ENCODE results near the gene LAMB3. TPM values are rescaled to one million over a fixed set of nuclear protein-coding genes. Genes with fewer than 3 reads are reported as not detected.

The LAMB3 gene
- total RNA-seq, 2 experiments from 2014 or later, result 1.3 to 2.5 TPM

DNA sequence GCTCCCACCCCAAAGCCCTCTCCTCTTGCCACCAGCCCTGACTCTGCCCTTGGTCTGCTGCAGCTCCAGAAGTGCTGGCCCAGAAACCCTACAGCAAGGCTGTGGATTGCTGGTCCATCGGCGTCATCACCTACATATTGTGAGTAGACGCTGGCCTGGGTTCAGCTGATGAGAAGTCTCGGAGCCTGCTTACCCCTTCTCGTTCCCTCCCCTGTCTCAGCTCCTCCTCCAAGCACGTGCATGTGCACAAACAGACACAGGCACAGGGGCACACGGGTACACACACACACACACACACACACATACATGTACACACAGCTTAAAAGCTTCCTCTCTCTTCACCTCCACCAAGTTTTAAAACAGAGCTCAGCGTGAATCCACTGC lies 44.4 kb downstream of the LAMB3 start:
- H3K4me3 Mint-ChIP-seq, result no peak overlapping the region

DNA sequence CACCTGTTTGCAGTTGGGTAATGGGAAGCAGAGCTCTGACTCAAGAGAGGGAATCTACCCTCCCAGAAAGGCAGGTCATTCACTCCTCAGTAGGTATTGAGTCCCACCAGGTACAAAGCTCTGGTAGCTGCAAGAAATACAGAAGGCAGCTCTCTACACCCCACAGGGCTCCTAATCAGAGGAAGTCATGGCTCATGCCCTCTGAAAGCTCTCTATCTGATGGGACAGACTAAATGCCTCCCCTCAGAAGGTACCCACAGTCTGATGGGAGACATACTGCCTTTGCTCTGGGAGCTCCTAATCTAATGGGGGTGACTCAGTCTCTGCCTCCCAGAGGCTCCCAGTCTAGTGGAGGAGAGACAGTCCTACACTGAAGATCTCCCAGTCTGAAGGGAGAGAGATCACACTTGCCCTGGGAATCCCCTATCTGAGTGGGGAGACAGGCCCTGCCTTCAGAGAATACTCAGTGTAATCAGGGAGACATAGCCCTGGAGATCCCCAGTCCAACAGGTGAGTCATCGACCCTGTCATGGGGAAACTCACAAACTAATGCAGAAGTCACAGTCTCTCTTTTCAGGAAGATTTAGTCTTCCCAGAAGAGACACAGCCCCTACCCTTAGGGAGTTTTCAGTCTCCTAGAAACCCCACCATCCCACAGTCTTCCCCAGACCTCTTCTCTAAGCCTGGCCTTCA lies 45.0 kb downstream of the LAMB3 start:
- DNase-seq (no peak), ATAC-seq (no peak)
- CTCF ChIA-PET, result interaction anchor here (1.1 to 1.2 kb wide), 2 partner anchors 20 to 86 kb away, joined by 3 to 5 read pairs; no protein-coding TSS in a partner anchor

More for the DNA sequence above, 44.4 kb downstream of the LAMB3 start:
- DNase-seq (no peak), ATAC-seq (no peak)
- no peaks in the 10 kb centered on the region for H3K36me3 Mint-ChIP-seq
- no peaks in the 10 kb centered on the region for H3K27me3 Mint-ChIP-seq
- no peaks in the 10 kb centered on the region for H3K9me3 Mint-ChIP-seq (ENCODE audit: low read depth)
- CTCF ChIA-PET, result interaction anchor here (1.1 to 1.6 kb wide), 4 partner anchors 8 to 85 kb away, joined by 3 read pairs; no protein-coding TSS in a partner anchor
- no peak overlapping the region for H3K27ac Mint-ChIP-seq
- H3K4me1 Mint-ChIP-seq, result peaks cover 15% of the 10 kb centered on the region

DNA sequence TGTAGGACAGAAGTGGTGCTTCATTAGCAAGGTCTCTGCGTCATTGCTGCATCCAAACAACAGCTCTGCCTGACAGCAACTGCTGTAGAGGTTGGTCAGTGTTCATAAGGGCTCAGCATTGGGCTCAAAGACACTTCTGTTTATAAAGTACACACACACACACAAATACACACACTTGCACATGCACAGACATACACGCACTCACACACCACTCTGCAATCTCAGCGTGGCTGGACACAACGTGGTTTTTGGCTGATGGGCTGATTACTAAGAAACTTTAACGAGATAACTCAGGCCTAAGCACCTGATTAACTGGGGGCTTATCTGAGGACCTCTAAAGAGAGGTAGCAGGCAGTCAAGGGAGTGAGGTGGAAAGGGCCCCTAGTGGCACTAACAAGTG lies 48.3 kb downstream of the LAMB3 start:
- CTCF ChIA-PET, result interaction anchor here (1.0 to 1.7 kb wide), 3 partner anchors 15 to 23 kb away, joined by 3 to 4 read pairs (median 4); no protein-coding TSS in a partner anchor
- Mint-ChIP-seq H3K4me3 (no peak overlapping the region), H3K27ac (peak overlapping the region; percentile 5)

More for the DNA sequence above, 45.0 kb downstream of the LAMB3 start:
- Mint-ChIP-seq H3K4me3 (no peak overlapping the region), H3K4me1 (peaks cover 11% of the 10 kb centered on the region), H3K27ac (no peak overlapping the region), H3K36me3 (no peaks in the 10 kb centered on the region), H3K27me3 (no peaks in the 10 kb centered on the region), H3K9me3 (ENCODE audit: low read depth) (no peaks in the 10 kb centered on the region)

DNA sequence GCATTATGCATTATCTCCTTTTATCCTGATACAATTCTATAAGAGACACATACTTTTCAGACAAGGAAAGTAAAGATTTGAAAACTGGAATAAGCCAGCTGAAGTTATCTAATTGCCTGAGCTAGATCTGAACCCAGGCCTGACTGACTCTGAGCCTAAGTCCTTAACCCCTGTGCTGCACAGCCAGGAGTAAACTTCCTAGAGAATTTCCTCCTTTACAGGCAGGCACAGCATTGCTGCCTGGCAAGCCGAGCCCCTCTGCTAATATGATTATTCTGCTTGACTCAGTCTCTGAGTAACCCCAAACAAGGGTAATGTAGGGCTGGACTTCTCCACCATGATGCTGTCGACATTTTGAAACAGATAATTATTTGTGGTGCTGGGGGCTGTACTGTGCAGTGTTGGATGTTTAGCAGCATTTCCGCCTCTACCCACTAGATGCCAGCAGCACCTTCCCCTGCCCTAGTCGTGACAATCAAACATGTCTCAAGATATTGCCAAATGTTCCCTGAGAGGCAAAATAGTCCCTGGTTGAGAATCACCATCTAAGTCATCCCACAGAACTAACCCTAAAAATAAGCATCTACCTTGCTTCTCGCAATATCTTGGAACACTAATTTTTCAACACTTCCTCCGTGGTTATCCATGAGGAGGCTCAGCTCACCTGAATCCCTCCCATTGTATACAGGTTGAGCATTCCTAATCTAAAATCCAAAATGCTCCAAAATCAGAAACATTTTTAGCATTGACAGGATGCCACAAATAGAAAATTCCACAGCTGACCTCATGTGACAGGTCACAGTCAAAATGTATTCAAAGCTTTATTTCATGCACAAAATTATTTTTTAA lies 50.2 kb downstream of the LAMB3 start:
- Mint-ChIP-seq H3K9me3 (ENCODE audit: low read depth) (no peaks in the 10 kb centered on the region), H3K27ac (no peak overlapping the region), H3K4me3 (no peak overlapping the region), H3K36me3 (no peaks in the 10 kb centered on the region), H3K4me1 (peaks cover 3% of the 10 kb centered on the region), H3K27me3 (peaks cover 43% of the 10 kb centered on the region)
- DNase-seq, result peak; percentile 55
- CTCF ChIA-PET, result interaction anchor here (0.6 to 2.2 kb wide), 11 partner anchors 9 to 166 kb away, joined by 3 to 15 read pairs (median 4); no protein-coding TSS in a partner anchor
- peak; percentile 73 for ATAC-seq

More for the DNA sequence above, 48.3 kb downstream of the LAMB3 start:
- Mint-ChIP-seq H3K4me1 (peaks cover 3% of the 10 kb centered on the region), H3K9me3 (ENCODE audit: low read depth) (no peaks in the 10 kb centered on the region), H3K27me3 (peaks cover 25% of the 10 kb centered on the region), H3K36me3 (no peaks in the 10 kb centered on the region)
- no peak for ATAC-seq
- no peak for DNase-seq

DNA sequence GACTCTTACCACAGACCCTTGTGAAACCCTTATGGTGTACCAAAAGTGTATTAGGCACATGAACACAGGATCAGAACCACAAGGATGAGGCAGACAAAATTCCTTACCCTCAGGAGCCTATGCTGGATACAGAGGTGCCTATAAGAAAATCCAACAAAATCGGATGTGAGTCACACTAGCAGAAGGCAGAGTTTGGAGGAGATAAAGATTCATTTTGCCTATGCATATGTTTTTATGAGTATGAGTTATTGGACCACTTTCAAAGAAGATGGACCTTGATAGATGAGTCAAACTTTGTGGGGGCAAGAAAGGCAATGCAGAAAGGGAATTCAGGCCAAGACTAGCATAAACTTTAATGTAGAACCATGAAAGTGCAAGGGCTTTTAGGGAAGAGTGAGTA lies 51.7 kb downstream of the LAMB3 start:
- peaks cover 3% of the 10 kb centered on the region for H3K4me1 Mint-ChIP-seq
- H3K9me3 Mint-ChIP-seq (ENCODE audit: low read depth), result no peaks in the 10 kb centered on the region
- no peak overlapping the region for H3K4me3 Mint-ChIP-seq
- DNase-seq (no peak), ATAC-seq (no peak)
- CTCF ChIA-PET, result interaction anchor here (1.1 to 1.4 kb wide), 4 partner anchors 18 to 93 kb away, joined by 3 to 5 read pairs (median 4); no protein-coding TSS in a partner anchor
- H3K27me3 Mint-ChIP-seq, result peaks cover 54% of the 10 kb centered on the region
- H3K27ac Mint-ChIP-seq, result no peak overlapping the region
- no peaks in the 10 kb centered on the region for H3K36me3 Mint-ChIP-seq

DNA sequence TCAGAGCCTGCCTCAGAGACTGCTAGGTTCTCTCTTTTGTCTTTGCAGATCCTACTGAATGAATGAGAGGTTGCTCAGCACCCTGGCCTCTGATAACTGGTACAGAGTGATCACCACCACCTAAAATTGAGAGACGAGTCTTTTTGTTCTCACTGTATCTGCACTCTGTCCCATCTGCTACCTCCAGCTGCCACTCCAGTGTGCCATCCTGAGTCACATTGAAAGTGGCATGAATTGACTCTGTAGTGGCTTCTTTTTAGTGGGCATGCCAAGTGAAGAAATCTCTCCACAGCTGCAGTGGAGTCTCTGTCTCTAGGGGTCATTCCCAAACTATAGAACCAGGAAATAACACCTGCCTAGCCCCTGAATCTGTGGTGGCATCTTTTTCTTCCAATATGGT lies 54.0 kb downstream of the LAMB3 start:
- Mint-ChIP-seq H3K27me3 (peaks cover 75% of the 10 kb centered on the region), H3K27ac (no peak overlapping the region), H3K4me1 (no peaks in the 10 kb centered on the region), H3K36me3 (no peaks in the 10 kb centered on the region), H3K4me3 (no peak overlapping the region), H3K9me3 (ENCODE audit: low read depth) (no peaks in the 10 kb centered on the region)
- CTCF ChIA-PET, result interaction anchor here (1.0 to 1.2 kb wide), 2 partner anchors 29 to 95 kb away, joined by 3 read pairs; no protein-coding TSS in a partner anchor
- DNase-seq (no peak), ATAC-seq (no peak)

DNA sequence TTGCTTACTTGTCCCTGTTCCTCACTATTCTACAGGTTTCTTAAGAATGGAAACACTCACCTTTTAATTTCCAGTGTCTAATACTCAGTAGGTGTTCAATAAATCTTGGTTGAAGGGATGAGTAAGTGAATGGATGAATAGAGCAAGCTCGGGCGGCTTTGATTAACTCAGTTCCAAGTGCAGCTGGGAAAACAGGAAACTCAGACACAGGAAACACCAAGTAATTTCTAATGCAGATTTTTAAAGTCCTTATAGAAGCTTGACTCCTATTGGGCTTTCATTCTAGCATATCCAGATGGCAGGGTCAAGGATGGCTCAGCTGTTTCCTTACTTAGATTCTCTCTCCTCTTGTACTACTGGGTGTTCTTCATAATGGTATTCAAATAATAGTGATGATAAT lies 54.7 kb downstream of the LAMB3 start:
- no peak for ATAC-seq
- Mint-ChIP-seq H3K9me3 (ENCODE audit: low read depth) (no peaks in the 10 kb centered on the region), H3K27ac (no peak overlapping the region), H3K27me3 (peaks cover 77% of the 10 kb centered on the region), H3K4me1 (no peaks in the 10 kb centered on the region), H3K36me3 (no peaks in the 10 kb centered on the region), H3K4me3 (no peak overlapping the region)
- no peak for DNase-seq
- CTCF ChIA-PET, result interaction anchor here (1.0 to 1.2 kb wide), 2 partner anchors 28 to 96 kb away, joined by 3 read pairs; no protein-coding TSS in a partner anchor

DNA sequence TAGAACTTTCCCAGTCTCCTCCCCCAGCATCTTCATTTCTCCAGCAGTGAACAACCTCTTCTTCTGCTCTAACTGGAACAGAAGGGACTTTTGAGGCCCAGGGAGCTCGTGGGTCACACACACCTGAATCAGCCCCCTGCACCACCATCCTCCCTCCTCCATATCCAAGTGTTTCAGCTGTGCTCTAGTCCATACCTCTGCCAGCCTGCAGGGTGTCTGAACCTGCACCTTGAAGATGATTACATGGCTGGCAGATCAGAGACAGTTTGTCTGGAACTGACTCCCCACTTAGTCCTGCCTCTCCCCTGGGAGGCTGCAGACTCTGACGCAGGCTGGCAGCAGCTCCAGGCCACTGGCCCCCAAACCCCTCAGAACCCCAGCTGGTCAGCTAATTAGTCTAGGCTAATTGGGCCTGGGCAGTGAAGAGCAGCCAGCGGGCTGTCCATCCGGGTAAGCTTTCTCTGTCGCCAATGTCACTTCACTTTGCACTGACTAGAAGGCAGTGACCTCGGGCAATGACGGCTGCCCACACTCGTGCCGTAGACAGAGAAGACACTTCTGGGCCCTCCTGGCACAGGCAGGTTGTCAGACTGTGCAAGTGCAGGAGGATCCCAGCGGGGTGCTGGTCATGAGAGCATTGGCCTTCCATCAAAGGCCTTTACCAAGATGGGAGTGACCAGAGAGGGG lies 56.5 kb downstream of the LAMB3 start:
- H3K36me3 Mint-ChIP-seq, result no peaks in the 10 kb centered on the region
- H3K27ac Mint-ChIP-seq, result no peak overlapping the region
- DNase-seq (no peak), ATAC-seq (peak; percentile 36)
- no peaks in the 10 kb centered on the region for H3K9me3 Mint-ChIP-seq (ENCODE audit: low read depth)
- H3K4me1 Mint-ChIP-seq, result no peaks in the 10 kb centered on the region
- H3K4me3 Mint-ChIP-seq, result no peak overlapping the region
- CTCF ChIA-PET, result interaction anchor here (0.7 to 1.9 kb wide), 3 partner anchors 19 to 228 kb away, joined by 3 to 6 read pairs (median 3); no protein-coding TSS in a partner anchor
- peaks cover 77% of the 10 kb centered on the region for H3K27me3 Mint-ChIP-seq

DNA sequence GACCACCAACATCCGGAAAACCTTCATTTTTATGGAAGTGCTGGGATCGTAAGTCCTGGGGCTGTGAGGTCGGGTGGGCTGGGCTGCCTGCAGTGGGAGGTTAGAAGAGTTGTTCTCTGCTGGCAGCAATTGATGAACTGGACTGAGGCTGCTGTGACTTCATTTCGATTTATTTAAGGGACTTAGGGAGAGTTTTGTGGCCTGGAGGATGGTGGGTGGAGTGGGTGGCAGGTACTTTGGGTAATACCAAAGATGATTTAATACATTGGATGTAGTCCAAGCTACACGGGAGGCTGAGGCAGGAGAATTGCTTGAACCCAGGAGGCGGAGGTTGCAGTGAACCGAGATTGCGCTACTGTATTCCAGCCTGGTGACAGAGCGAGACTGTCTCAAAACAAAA lies 57.2 kb downstream of the LAMB3 start:
- Mint-ChIP-seq H3K36me3 (no peaks in the 10 kb centered on the region), H3K4me3 (no peak overlapping the region), H3K9me3 (ENCODE audit: low read depth) (no peaks in the 10 kb centered on the region), H3K27me3 (peaks cover 75% of the 10 kb centered on the region), H3K27ac (no peak overlapping the region), H3K4me1 (no peaks in the 10 kb centered on the region)
- ATAC-seq (no peak), DNase-seq (no peak)
- CTCF ChIA-PET, result interaction anchor here (0.7 to 1.9 kb wide), 3 partner anchors 18 to 228 kb away, joined by 3 to 6 read pairs (median 3); no protein-coding TSS in a partner anchor

DNA sequence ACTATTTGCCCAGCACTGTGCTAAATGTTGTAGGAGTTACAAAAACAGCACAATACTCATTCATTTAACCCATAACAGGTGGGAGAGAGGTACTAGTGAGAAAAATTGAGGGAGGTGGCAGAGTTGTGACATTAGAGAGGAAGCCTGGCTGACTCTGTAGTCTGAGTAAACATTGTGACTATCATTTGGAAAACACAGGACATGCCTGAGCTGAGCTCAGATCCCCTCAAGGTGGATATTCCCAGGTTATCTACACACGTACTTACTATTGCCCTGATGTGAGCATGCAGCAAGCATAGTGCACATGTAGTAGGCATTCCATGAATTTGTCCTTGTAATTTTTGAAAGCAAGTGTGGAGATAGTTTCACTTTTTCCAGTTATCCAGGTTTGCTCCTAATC lies 57.8 kb downstream of the LAMB3 start:
- ATAC-seq, result no peak
- H3K4me3 Mint-ChIP-seq, result no peak overlapping the region
- CTCF ChIA-PET, result interaction anchor here (1.1 kb wide), 1 partner anchor 17 kb away, joined by 3 read pairs; no protein-coding TSS in a partner anchor
- DNase-seq, result no peak
- H3K9me3 Mint-ChIP-seq (ENCODE audit: low read depth), result no peaks in the 10 kb centered on the region
- H3K27ac Mint-ChIP-seq, result no peak overlapping the region
- no peaks in the 10 kb centered on the region for H3K36me3 Mint-ChIP-seq
- H3K4me1 Mint-ChIP-seq, result no peaks in the 10 kb centered on the region
- H3K27me3 Mint-ChIP-seq, result peaks cover 72% of the 10 kb centered on the region

DNA sequence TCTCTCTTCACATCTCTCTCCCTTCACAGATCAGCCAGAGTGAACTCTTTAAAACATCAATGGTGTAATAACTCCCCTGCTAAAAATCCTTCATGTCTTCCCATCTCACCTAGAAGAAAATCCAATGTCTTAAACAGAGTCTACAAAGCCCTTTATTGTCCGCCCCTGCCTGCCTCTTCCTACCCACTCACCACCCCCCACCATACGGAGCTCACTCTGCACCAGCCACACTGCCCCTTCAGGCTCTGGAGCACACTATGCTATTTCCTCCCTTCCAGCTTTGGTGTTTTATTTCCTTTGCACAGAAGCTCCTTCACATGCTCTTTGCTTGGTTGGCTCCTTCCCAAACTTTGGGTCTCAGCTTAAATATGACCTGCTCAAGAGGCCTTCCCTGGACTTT lies 58.5 kb downstream of the LAMB3 start:
- no peaks in the 10 kb centered on the region for H3K4me1 Mint-ChIP-seq
- H3K27me3 Mint-ChIP-seq, result peaks cover 66% of the 10 kb centered on the region
- no peaks in the 10 kb centered on the region for H3K36me3 Mint-ChIP-seq
- H3K27ac Mint-ChIP-seq, result no peak overlapping the region
- ATAC-seq (no peak), DNase-seq (no peak)
- H3K4me3 Mint-ChIP-seq, result no peak overlapping the region
- CTCF ChIA-PET, result interaction anchor here (1.1 kb wide), 1 partner anchor 17 kb away, joined by 3 read pairs; no protein-coding TSS in a partner anchor
- H3K9me3 Mint-ChIP-seq (ENCODE audit: low read depth), result no peaks in the 10 kb centered on the region

DNA sequence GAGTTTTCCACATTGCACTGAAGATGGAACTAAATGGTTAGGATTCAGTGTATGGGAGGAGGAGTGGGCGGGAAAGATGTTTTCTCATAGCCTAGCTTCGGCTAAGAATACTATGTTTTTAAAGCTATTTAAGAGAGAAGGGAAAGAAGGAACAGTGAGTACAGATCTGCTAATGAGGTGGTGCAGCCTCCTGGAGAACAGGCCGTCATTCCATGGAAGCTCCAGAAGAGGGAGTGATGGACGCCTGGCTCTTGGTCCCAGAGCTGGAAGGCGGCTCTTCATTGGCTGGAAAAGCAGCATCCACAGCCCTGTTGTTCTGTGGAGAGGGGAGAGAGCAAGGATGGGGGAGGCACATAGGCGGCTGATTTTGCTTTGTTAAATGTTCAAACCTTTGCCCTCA lies 61.8 kb downstream of the LAMB3 start:
- CTCF ChIA-PET, result interaction anchor here (1.3 to 1.9 kb wide), 4 partner anchors 19 to 102 kb away, joined by 4 to 7 read pairs (median 4); no protein-coding TSS in a partner anchor
- DNase-seq (no peak), ATAC-seq (no peak)
- Mint-ChIP-seq H3K9me3 (ENCODE audit: low read depth) (no peaks in the 10 kb centered on the region), H3K4me3 (no peak overlapping the region), H3K4me1 (peaks cover 5% of the 10 kb centered on the region), H3K36me3 (no peaks in the 10 kb centered on the region), H3K27ac (no peak overlapping the region), H3K27me3 (peaks cover 44% of the 10 kb centered on the region)

Data from activated CD8-positive, alpha-beta memory T cell treated with anti-CD3 and anti-CD28 coated beads, Interleukin-2, amount 10 ng/mL, durations not matched to agents 7 days and 5 days (primary cell).